ENCODE measurements around the gene MUCL3.

- no peak for TF ChIP-seq CTCF (IDR thresholded peaks at IDR 0.05)
- TF ChIP-seq POLR2A (IDR thresholded peaks at IDR 0.05), result no peak
- TF ChIP-seq POLR2AphosphoS5 (IDR thresholded peaks at IDR 0.05), result no peak
Observed at GRCh38 chr6:30948811-30949210, 8.0 kb downstream of the MUCL3 start.

Measured in gastroesophageal sphincter (tissue), 3 donors.